HepG2 (cell line): ENCODE measurements around the gene PRKCB. TPM values are rescaled to one million over a fixed set of nuclear protein-coding genes. Genes with fewer than 3 reads are reported as not detected.

Source experiments
- ATAC-seq: fragments of 200-7000 bp; cut with Tn5 transposase; 3 replicates; pipeline ENCODE4 v1.9.1; 2020; ENCODE audit warnings: mild to moderate bottlenecking, moderate library complexity
- BruUV-seq: library from RNA; stranded (reverse); fragments of 400-500 nt; replicated peaks from 2 replicates; lab custom pipeline; 2021; lab: Mats Ljungman, UMichigan
- CTCF ChIA-PET: fragments of 300-600 bp; formaldehyde crosslinking; extraction: SDS; loops from one replicate; lab custom pipeline; 2021; ENCODE audit warnings: low total read pairs, inconsistent platforms, low intra/inter-chr PET ratio; lab: Yijun Ruan, JAX
- POLR2A ChIA-PET: fragments of 350-600 bp; sonication (Branson Sonifier 250); formaldehyde crosslinking; loops from one replicate; lab custom pipeline; 2020; ENCODE audit warnings: antibody characterized with exemption, inconsistent platforms; lab: Yijun Ruan, JAX
- DNase-seq: peaks from one replicate; pipeline ENCODE4 v3.0.0-alpha.2; 2015; ENCODE audit warnings: low spot score
- FAIRE-seq: peaks from 3 replicates; lab custom pipeline; 2011; peaks lifted over from hg19 to GRCh38; lab: Jason Lieb, UNC
- H2AFZ ChIP-seq: one replicate; pipeline ENCODE4 v1.6.1; 2011; ENCODE audit warnings: low read length, inconsistent platforms
- H3K27ac ChIP-seq: fragments of 300-600 bp; 3 replicates; pipeline ENCODE4 v1.8.0; 2011; ENCODE audit warnings: mixed run types, mild to moderate bottlenecking, mixed read lengths, low read length, inconsistent platforms; ENCODE audit not compliant: insufficient read depth; ENCODE audit errors: extremely low read length
- H3K27me3 ChIP-seq, 2 experiments: fragments of 200-600 bp in 1 of 2; 2 replicates in 1 of 2; 3 replicates in 1 of 2; pipeline versions ENCODE4 v1.6.0 to v1.8.0; 2011; ENCODE audit warnings: low read length in 2 of 2, mild to moderate bottlenecking in 2 of 2, moderate library complexity in 2 of 2, inconsistent platforms in 1 of 2; ENCODE audit not compliant: insufficient read depth in 2 of 2, control insufficient read depth in 1 of 2
- H3K36me3 ChIP-seq, 2 experiments: fragments of 200-600 bp in 1 of 2; replicated peaks in 1 of 2; 2 replicates in 1 of 2; 3 replicates in 1 of 2; pipeline versions ENCODE4 v1.5.1 to v1.8.0; 2011; ENCODE audit warnings: low read length in 2 of 2, inconsistent platforms in 1 of 2; ENCODE audit not compliant: insufficient read depth in 2 of 2, control insufficient read depth in 1 of 2
- H3K4me1 ChIP-seq: 2 replicates; pipeline ENCODE4 v1.5.1; 2012; ENCODE audit warnings: low read length, inconsistent platforms; ENCODE audit not compliant: insufficient read depth
- H3K4me2 ChIP-seq: 2 replicates; pipeline ENCODE4 v1.6.0; 2011; ENCODE audit warnings: low read depth, low read length, inconsistent platforms
- H3K4me3 ChIP-seq, 3 experiments: fragments of 200-600 bp in 1 of 3; sonication (generic), shearing (Covaris generic) in 1 of 3; replicated peaks in 1 of 3; 2 replicates each; pipeline ENCODE4 v1.5.1; 2011 to 2016; ENCODE audit warnings: low read length in 3 of 3, inconsistent platforms in 2 of 3, low read depth in 2 of 3, mild to moderate bottlenecking in 2 of 3, control low read depth in 1 of 3, mixed read lengths in 1 of 3; ENCODE audit not compliant: insufficient read depth in 1 of 3
- H3K79me2 ChIP-seq: one replicate; pipeline ENCODE4 v1.6.1; 2011; ENCODE audit warnings: low read length, inconsistent platforms; ENCODE audit not compliant: insufficient read depth
- H3K9ac ChIP-seq: 2 replicates; pipeline ENCODE4 v1.6.0; 2011; ENCODE audit warnings: mild to moderate bottlenecking, low read depth, low read length, inconsistent platforms; ENCODE audit not compliant: insufficient read depth
- H3K9me3 ChIP-seq: 2 replicates; pipeline ENCODE4 v1.5.1; 2012; ENCODE audit warnings: mild to moderate bottlenecking, low read length
- H4K20me1 ChIP-seq: 2 replicates; pipeline ENCODE4 v1.6.0; 2011; ENCODE audit warnings: inconsistent platforms, mild to moderate bottlenecking, low read length, moderate library complexity; ENCODE audit not compliant: insufficient read depth
- BCLAF1 ChIP-seq: fragments of 450-650 bp; IDR thresholded peaks from 2 replicates; pipeline ENCODE4 v1.6.1; 2017; ENCODE audit warnings: mild to moderate bottlenecking
- HCFC1 ChIP-seq: fragments of 150-350 bp; IDR thresholded peaks from 2 replicates; pipeline ENCODE4 v1.6.1; 2014; ENCODE audit warnings: low read depth, low read length
- HDAC6 ChIP-seq: fragments of 200-600 bp; sonication (generic); IDR thresholded peaks from 2 replicates; pipeline ENCODE4 v1.7.0; 2017; ENCODE audit warnings: mild to moderate bottlenecking, antibody characterized with exemption, low read length, low read depth
- MBNL3 ChIP-seq: fragments of 250-450 bp; sonication (Bioruptor Pico); conservative IDR thresholded peaks from 2 replicates; pipeline ENCODE4 v1.8.0; 2022; ENCODE audit warnings: mild to moderate bottlenecking, inconsistent platforms
- SIX1 ChIP-seq: sonication (generic); formaldehyde crosslinking; IDR thresholded peaks from 2 replicates; pipeline ENCODE4 v1.4.0; 2020; ENCODE audit warnings: missing genetic modification reagents, borderline replicate concordance
- TEAD2 ChIP-seq: sonication (generic); formaldehyde crosslinking; IDR thresholded peaks from 2 replicates; pipeline ENCODE4 v1.9.0; 2021; ENCODE audit warnings: missing genetic modification reagents
- ZFP36L1 ChIP-seq: sonication (generic); formaldehyde crosslinking; IDR thresholded peaks from 2 replicates; pipeline ENCODE4 v1.8.0; 2022; ENCODE audit warnings: mild to moderate bottlenecking, missing genetic modification reagents, moderate library complexity
- ZFP82 ChIP-seq: sonication (generic); formaldehyde crosslinking; IDR thresholded peaks from 2 replicates; pipeline ENCODE4 v1.5.1; 2020; ENCODE audit warnings: mild to moderate bottlenecking, missing genetic modification reagents, borderline replicate concordance
- ZNF616 ChIP-seq: sonication (generic); formaldehyde crosslinking; IDR thresholded peaks from 2 replicates; pipeline ENCODE4 v1.5.0; 2020; ENCODE audit warnings: low read depth, mild to moderate bottlenecking, missing genetic modification reagents
- WGBS: methylation state at CpG from one replicate; pipeline ENCODE4 v1.1.6; 2017; ENCODE audit warnings: low lambda C conversion rate; 5-methylcytosine and 5-hydroxymethylcytosine counted together
- in situ Hi-C: cut with HindIII; loops from 2 replicates; pipeline ENCODE4 v1.10.0; 2017; ENCODE audit warnings: low pct_unique_long_range_greater_than_20kb; ENCODE audit not compliant: extremely low pct_ligation_motif_present
- intact Hi-C: fragments of 100-400 bp; cut with micrococcal nuclease; formaldehyde crosslinking; loops from one replicate; pipeline ENCODE4 v1.10.0; 2022; ENCODE audit not compliant: unreplicated experiment
- polyA plus RNA-seq, 8 experiments: library from polyadenylated mRNA; depleted of rRNA in 3 of 8; stranded (reverse) in 7 of 8; unstranded in 1 of 8; fragments of >200 nt; fragmentation: Illumina TruSeq in 4 of 8; extraction: Trizol in 4 of 8; gene quantifications; 2 replicates each; pipeline versions ENCODE4 v1.2.1 to v1.2.3, GENCODE V29; 2011 to 2016; ENCODE audit warnings: low read depth in 4 of 8, missing spikeins in 1 of 8, mixed read lengths in 1 of 8; ENCODE audit not compliant: insufficient read depth in 1 of 8
- total RNA-seq, 5 experiments: library from RNA; depleted of rRNA; stranded (reverse); fragments of >200 nt; fragmentation: Illumina TruSeq; extraction: Trizol; gene quantifications; 2 replicates each; pipeline ENCODE4 v1.2.3, GENCODE V29; 2016; ENCODE audit warnings: low read depth in 1 of 5

The PRKCB gene
- total and polyA plus RNA-seq, 2 of the 13 experiments (the other 11 are each of a cell fraction or from before 2014, with no cell fraction given) = 0.01 TPM; not detected in 1

- no peaks in the 10 kb centered on the region for H3K4me1 ChIP-seq
- ATAC-seq (no peak), DNase-seq (no peak)
- ChIA-PET POLR2A (no interaction called here), CTCF (no interaction called here)
- no peaks in the 10 kb centered on the region for H4K20me1 ChIP-seq
- in situ Hi-C loops (no loop called here), intact Hi-C loops (no loop called here)
- peaks cover 2 to 13% of the 10 kb centered on the region in 2 experiments; a peak in 1 of 5 replicates for H3K27me3 ChIP-seq
- no peaks in the 10 kb centered on the region for H3K79me2 ChIP-seq
- H3K9ac ChIP-seq = no peak overlapping the region
- H3K4me2 ChIP-seq = no peak overlapping the region
- WGBS = 8% methylated on average over 7 of the region's 7 CpGs
- TF ChIP-seq HDAC6 = no peak
- TF ChIP-seq ZFP36L1 (CRISPR knock-in tag) = no peak
- no peak for TF ChIP-seq ZFP82 (CRISPR knock-in tag)
- TF ChIP-seq BCLAF1 = no peak
- no peak for TF ChIP-seq MBNL3
- TF ChIP-seq ZNF616 (CRISPR knock-in tag) = no peak
- TF ChIP-seq TEAD2 (CRISPR knock-in tag) = no peak
- TF ChIP-seq SIX1 = no peak
- TF ChIP-seq HCFC1 = no peak
- TF ChIP-seq, all 625 proteins: peak for 0
- no peak for FAIRE-seq
- Histone ChIP-seq H3K27ac (no peak overlapping the region), H2AFZ (no peak overlapping the region), H3K4me3 (no peak overlapping the region), H3K36me3 (no peaks in the 10 kb centered on the region), H3K9me3 (no peaks in the 10 kb centered on the region)
- no TSS peak for BruUV-seq
These were observed 72.1 kb downstream of the PRKCB start for GRCh38 chr16:23907903-23908302.
